ENCODE measurements around the gene TMUB2. TPM values are rescaled to one million over a fixed set of nuclear protein-coding genes. Genes with fewer than 3 reads are reported as not detected.
"Not testable (repeated sequence)": the region's sequence is repeated elsewhere in the genome, so short reads cannot be mapped to it uniquely, and the experiment has no call there.

Gene TMUB2
- total and polyA plus RNA-seq, 9 donors: 33.6 to 53.2 (median 43.2) TPM

- Histone ChIP-seq H3K27ac (ENCODE audit: low read length) (no peak overlapping the region), H3K4me1 (ENCODE audit: control insufficient read depth, insufficient read depth, low read length) (peaks cover 11% of the 10 kb centered on the region), H3K4me3 (ENCODE audit: low read length) (no peak overlapping the region), H3K36me3 (ENCODE audit: control insufficient read depth, insufficient read depth, low read length) (no peaks in the 10 kb centered on the region), H3K27me3 (ENCODE audit: control insufficient read depth, insufficient read depth, low read length) (no peaks in the 10 kb centered on the region), H3K9me3 (replicated peaks; ENCODE audit: control insufficient read depth, low read depth, low read length) (no peaks in the 10 kb centered on the region)
- 24% methylated on average over 8 of the region's 9 CpGs for WGBS (ENCODE audit: insufficient coverage)
- peak; percentile 74 for DNase-seq
Measured at GRCh38 chr17:44230140-44230539, 43.4 kb downstream of the TMUB2 start.

GRCh38 chr17:44232061-44232460, 45.3 kb downstream of the TMUB2 start:
- Histone ChIP-seq H3K4me3 (ENCODE audit: low read length) (no peak overlapping the region), H3K27ac (ENCODE audit: low read length) (no peak overlapping the region), H3K36me3 (ENCODE audit: control insufficient read depth, insufficient read depth, low read length) (no peaks in the 10 kb centered on the region), H3K4me1 (ENCODE audit: control insufficient read depth, insufficient read depth, low read length) (peaks cover 11% of the 10 kb centered on the region), H3K9me3 (replicated peaks; ENCODE audit: control insufficient read depth, low read depth, low read length) (no peaks in the 10 kb centered on the region), H3K27me3 (ENCODE audit: control insufficient read depth, insufficient read depth, low read length) (no peaks in the 10 kb centered on the region)
- no peak for DNase-seq
- 93% methylated on average over 3 of the region's 7 CpGs for WGBS (ENCODE audit: insufficient coverage)

GRCh38 chr17:44233582-44233981, 46.8 kb downstream of the TMUB2 start:
- Histone ChIP-seq H3K9me3 (replicated peaks; ENCODE audit: control insufficient read depth, low read depth, low read length) (no peaks in the 10 kb centered on the region), H3K27ac (ENCODE audit: low read length) (no peak overlapping the region), H3K4me3 (ENCODE audit: low read length) (no peak overlapping the region), H3K36me3 (ENCODE audit: control insufficient read depth, insufficient read depth, low read length) (no peaks in the 10 kb centered on the region), H3K4me1 (ENCODE audit: control insufficient read depth, insufficient read depth, low read length) (peaks cover 11% of the 10 kb centered on the region), H3K27me3 (ENCODE audit: control insufficient read depth, insufficient read depth, low read length) (no peaks in the 10 kb centered on the region)
- 60% methylated on average over 1 of the region's 5 CpGs for WGBS (ENCODE audit: insufficient coverage)
- no peak for DNase-seq

- Histone ChIP-seq H3K27me3 (ENCODE audit: control insufficient read depth, insufficient read depth, low read length) (no peaks in the 10 kb centered on the region), H3K9me3 (replicated peaks; ENCODE audit: control insufficient read depth, low read depth, low read length) (no peaks in the 10 kb centered on the region)
- whole genome bisulfite sequencing (ENCODE audit: insufficient coverage): 65% methylated on average over 5 of the region's 5 CpGs
Measured at GRCh38 chr17:44235583-44235936, 48.8 kb downstream of the TMUB2 start.

GRCh38 chr17:44236444-44236991, 49.7 kb downstream of the TMUB2 start:
- no peaks in the 10 kb centered on the region for H3K27me3 ChIP-seq (ENCODE audit: control insufficient read depth, insufficient read depth, low read length)
- H3K4me3 ChIP-seq (ENCODE audit: low read length): no peak overlapping the region
- H3K36me3 ChIP-seq (ENCODE audit: control insufficient read depth, insufficient read depth, low read length): no peaks in the 10 kb centered on the region
- H3K4me1 ChIP-seq (ENCODE audit: control insufficient read depth, insufficient read depth, low read length): no peaks in the 10 kb centered on the region
- H3K9me3 ChIP-seq (replicated peaks; ENCODE audit: control insufficient read depth, low read depth, low read length): no peaks in the 10 kb centered on the region
- 90% methylated on average over 2 of the region's 5 CpGs for WGBS (ENCODE audit: insufficient coverage)
- DNase-seq: no peak
- no peak overlapping the region for H3K27ac ChIP-seq (ENCODE audit: low read length)

More at GRCh38 chr17:44235583-44235936, 48.8 kb downstream of the TMUB2 start:
- H3K27ac ChIP-seq (ENCODE audit: low read length): no peak overlapping the region
- H3K4me3 ChIP-seq (ENCODE audit: low read length): no peak overlapping the region
- DNase-seq: no peak
- no peaks in the 10 kb centered on the region for H3K36me3 ChIP-seq (ENCODE audit: control insufficient read depth, insufficient read depth, low read length)
- peaks cover 2% of the 10 kb centered on the region for H3K4me1 ChIP-seq (ENCODE audit: control insufficient read depth, insufficient read depth, low read length)

- 100% methylated on average over 1 of the region's 28 CpGs for WGBS (ENCODE audit: insufficient coverage)
Measured at GRCh38 chr17:44237886-44238285, 51.1 kb downstream of the TMUB2 start.

GRCh38 chr17:44241106-44241624, 54.4 kb downstream of the TMUB2 start:
- Histone ChIP-seq H3K27me3 (ENCODE audit: control insufficient read depth, insufficient read depth, low read length) (no peaks in the 10 kb centered on the region), H3K27ac (ENCODE audit: low read length) (no peak overlapping the region), H3K4me3 (ENCODE audit: low read length) (no peak overlapping the region), H3K4me1 (ENCODE audit: control insufficient read depth, insufficient read depth, low read length) (no peaks in the 10 kb centered on the region), H3K36me3 (ENCODE audit: control insufficient read depth, insufficient read depth, low read length) (no peaks in the 10 kb centered on the region), H3K9me3 (replicated peaks; ENCODE audit: control insufficient read depth, low read depth, low read length) (no peaks in the 10 kb centered on the region)
- 21% methylated on average over 2 of the region's 6 CpGs for WGBS (ENCODE audit: insufficient coverage)
- DNase-seq: peak; percentile 18

More at GRCh38 chr17:44237886-44238285, 51.1 kb downstream of the TMUB2 start:
- not testable (repeated sequence) for H3K27ac ChIP-seq (ENCODE audit: low read length); H3K9me3 ChIP-seq (replicated peaks; ENCODE audit: control insufficient read depth, low read depth, low read length); DNase-seq; H3K36me3 ChIP-seq (ENCODE audit: control insufficient read depth, insufficient read depth, low read length); H3K27me3 ChIP-seq (ENCODE audit: control insufficient read depth, insufficient read depth, low read length); H3K4me3 ChIP-seq (ENCODE audit: low read length); H3K4me1 ChIP-seq (ENCODE audit: control insufficient read depth, insufficient read depth, low read length)

Other genes with a start within 250 kb of the TMUB2 start
- gene PPY, start 244.5 kb upstream of the TMUB2 start, total RNA-seq: 0.18 TPM
- under 1 TPM in 5 of 8 donors, not detected in 3; 0.27 to 0.57 (median 0.50) TPM for gene PPY, start 244.5 kb upstream of the TMUB2 start, polyA plus RNA-seq (ENCODE audit: insufficient read depth in 1 of 8, insufficient read length in 8 of 8, low replicate concordance in 1 of 8)
- not detected for gene PYY, start 233.0 kb upstream of the TMUB2 start, total RNA-seq
- under 1 TPM in 2 of 8 donors, not detected in 6; 0.17 to 0.80 TPM for gene PYY, start 233.0 kb upstream of the TMUB2 start, polyA plus RNA-seq (ENCODE audit: insufficient read depth in 1 of 8, insufficient read length in 8 of 8, low replicate concordance in 1 of 8)
- gene NAGS, start 182.3 kb upstream of the TMUB2 start, total RNA-seq: 0.58 TPM
- 1 to 10 TPM in 1 of 8 donors, under 1 TPM in 7; 0.38 to 2.3 (median 0.61) TPM for gene NAGS, start 182.3 kb upstream of the TMUB2 start, polyA plus RNA-seq (ENCODE audit: insufficient read depth in 1 of 8, insufficient read length in 8 of 8, low replicate concordance in 1 of 8)
- gene TMEM101, start 172.0 kb upstream of the TMUB2 start, total RNA-seq: 39.7 TPM
- 10 to 100 TPM; 28.6 to 36.3 (median 32.2) TPM for gene TMEM101, start 172.0 kb upstream of the TMUB2 start, polyA plus RNA-seq (ENCODE audit: insufficient read depth in 1 of 8, insufficient read length in 8 of 8, low replicate concordance in 1 of 8)
- gene LSM12, start 120.3 kb upstream of the TMUB2 start, total RNA-seq: 14.4 TPM
- 10 to 100 TPM; 23.6 to 32.6 (median 28.0) TPM for gene LSM12, start 120.3 kb upstream of the TMUB2 start, polyA plus RNA-seq (ENCODE audit: insufficient read depth in 1 of 8, insufficient read length in 8 of 8, low replicate concordance in 1 of 8)
- 16.1 TPM for gene G6PC3, start 116.2 kb upstream of the TMUB2 start, total RNA-seq
- gene G6PC3, start 116.2 kb upstream of the TMUB2 start, polyA plus RNA-seq (ENCODE audit: insufficient read depth in 1 of 8, insufficient read length in 8 of 8, low replicate concordance in 1 of 8): 10 to 100 TPM; 33.6 to 43.8 (median 37.9) TPM
- 52.2 TPM for gene HDAC5, start 63.3 kb upstream of the TMUB2 start, total RNA-seq
- 10 to 100 TPM; 44.4 to 64.4 (median 52.0) TPM for gene HDAC5, start 63.3 kb upstream of the TMUB2 start, polyA plus RNA-seq (ENCODE audit: insufficient read depth in 1 of 8, insufficient read length in 8 of 8, low replicate concordance in 1 of 8)
- 1.2 TPM for gene HROB, start 45.0 kb upstream of the TMUB2 start, total RNA-seq
- gene HROB, start 45.0 kb upstream of the TMUB2 start, polyA plus RNA-seq (ENCODE audit: insufficient read depth in 1 of 8, insufficient read length in 8 of 8, low replicate concordance in 1 of 8): 1 to 10 TPM; 2.1 to 3.4 (median 2.5) TPM
- gene ASB16, start 16.3 kb upstream of the TMUB2 start, total RNA-seq: 3.3 TPM
- 10 to 100 TPM in 6 of 8 donors, 1 to 10 TPM in 2; 7.7 to 17.9 (median 12.3) TPM for gene ASB16, start 16.3 kb upstream of the TMUB2 start, polyA plus RNA-seq (ENCODE audit: insufficient read depth in 1 of 8, insufficient read length in 8 of 8, low replicate concordance in 1 of 8)
- 31.8 TPM for gene ATXN7L3, start 12.9 kb downstream of the TMUB2 start, total RNA-seq
- gene ATXN7L3, start 12.9 kb downstream of the TMUB2 start, polyA plus RNA-seq (ENCODE audit: insufficient read depth in 1 of 8, insufficient read length in 8 of 8, low replicate concordance in 1 of 8): 10 to 100 TPM; 46.1 to 58.2 (median 55.5) TPM
- gene UBTF, start 32.7 kb downstream of the TMUB2 start, total RNA-seq: 54.3 TPM
- 10 to 100 TPM; 66.4 to 88.6 (median 76.5) TPM for gene UBTF, start 32.7 kb downstream of the TMUB2 start, polyA plus RNA-seq (ENCODE audit: insufficient read depth in 1 of 8, insufficient read length in 8 of 8, low replicate concordance in 1 of 8)
- 6.2 TPM for gene SLC4A1, start 81.2 kb downstream of the TMUB2 start, total RNA-seq
- 10 to 100 TPM in 5 of 8 donors, 1 to 10 TPM in 3; 5.2 to 20.9 (median 12.9) TPM for gene SLC4A1, start 81.2 kb downstream of the TMUB2 start, polyA plus RNA-seq (ENCODE audit: insufficient read depth in 1 of 8, insufficient read length in 8 of 8, low replicate concordance in 1 of 8)
- gene RUNDC3A, start 121.6 kb downstream of the TMUB2 start, total RNA-seq: 1.4 TPM
- 1 to 10 TPM; 1.4 to 5.2 (median 3.7) TPM for gene RUNDC3A, start 121.6 kb downstream of the TMUB2 start, polyA plus RNA-seq (ENCODE audit: insufficient read depth in 1 of 8, insufficient read length in 8 of 8, low replicate concordance in 1 of 8)
- gene SLC25A39, start 137.9 kb downstream of the TMUB2 start, total RNA-seq: 35.9 TPM
- 10 to 100 TPM; 53.5 to 87.7 (median 71.2) TPM for gene SLC25A39, start 137.9 kb downstream of the TMUB2 start, polyA plus RNA-seq (ENCODE audit: insufficient read depth in 1 of 8, insufficient read length in 8 of 8, low replicate concordance in 1 of 8)
- gene GRN, start 158.3 kb downstream of the TMUB2 start, total RNA-seq: 91.2 TPM
- gene GRN, start 158.3 kb downstream of the TMUB2 start, polyA plus RNA-seq (ENCODE audit: insufficient read depth in 1 of 8, insufficient read length in 8 of 8, low replicate concordance in 1 of 8): 100 to 1,000 TPM; 190 to 247 (median 220) TPM
- 52.9 TPM for gene FAM171A2, start 176.9 kb downstream of the TMUB2 start, total RNA-seq
- 100 to 1,000 TPM in 3 of 8 donors, 10 to 100 TPM in 5; 55.3 to 110 (median 86.5) TPM for gene FAM171A2, start 176.9 kb downstream of the TMUB2 start, polyA plus RNA-seq (ENCODE audit: insufficient read depth in 1 of 8, insufficient read length in 8 of 8, low replicate concordance in 1 of 8)
- gene ITGA2B, start 202.7 kb downstream of the TMUB2 start, total RNA-seq: 2.0 TPM
- gene ITGA2B, start 202.7 kb downstream of the TMUB2 start, polyA plus RNA-seq (ENCODE audit: insufficient read depth in 1 of 8, insufficient read length in 8 of 8, low replicate concordance in 1 of 8): 1 to 10 TPM; 1.7 to 4.1 (median 2.8) TPM